G401 (cell line): ENCODE data around the gene ZNF91. TPM values are rescaled to one million over a fixed set of nuclear protein-coding genes. Genes with fewer than 3 reads are reported as not detected.
"Not testable (repeated sequence)": the region's sequence is repeated elsewhere in the genome, so short reads cannot be mapped to it uniquely, and the experiment has no call there.

Experiments used
- DNase-seq: peaks from one replicate; pipeline ENCODE4 v3.0.0-alpha.2; 2015; ENCODE audit warnings: low spot score
- in situ Hi-C: cut with HindIII; loops from 2 replicates; pipeline ENCODE4 v1.10.0; 2016; ENCODE audit warnings: low sequenced_read_pairs, mixed read lengths
- total RNA-seq: library from RNA; depleted of rRNA; stranded (reverse); fragments of >200 nt; shearing (Covaris generic); gene quantifications from 2 replicates; pipeline ENCODE4 v1.2.3, GENCODE V29; 2014; rRNA removed

Gene ZNF91
- total RNA-seq, result 26.4 and 30.2 TPM in 2 replicates

GRCh38 chr19:23395041-23395721 lies at the start of gene ZNF91:
Gene ZNF91 (minus strand): TSS chr19:23395471. CDS start chr19:23395354, 117 bp downstream.
- DNase-seq, result peak; percentile 100
- in situ Hi-C loops, result no loop called here

GRCh38 chr19:23440791-23441190 lies 45.5 kb upstream of the ZNF91 start:
- no peak for DNase-seq
- in situ Hi-C loops, result no loop called here

- in situ Hi-C loops, result no loop called here
- DNase-seq, result no peak
Observed at GRCh38 chr19:23440207-23440606, 44.9 kb upstream of the ZNF91 start.

- no peak for DNase-seq
- in situ Hi-C loops, result no loop called here
Observed at GRCh38 chr19:23439623-23440022, 44.4 kb upstream of the ZNF91 start.

- in situ Hi-C loops, result no loop called here
- no peak for DNase-seq
Observed at GRCh38 chr19:23437901-23438300, 42.6 kb upstream of the ZNF91 start.

- DNase-seq, result no peak
- in situ Hi-C loops, result no loop called here
Observed at GRCh38 chr19:23436944-23437343, 41.7 kb upstream of the ZNF91 start.

- no peak for DNase-seq
- in situ Hi-C loops, result no loop called here
Observed at GRCh38 chr19:23436318-23436717, 41.0 kb upstream of the ZNF91 start.

- DNase-seq, result no peak
- in situ Hi-C loops, result no loop called here
Observed at GRCh38 chr19:23420824-23421223, 25.6 kb upstream of the ZNF91 start.

- in situ Hi-C loops, DNase-seq: not testable (repeated sequence)
Observed at GRCh38 chr19:23419261-23419660, 24.0 kb upstream of the ZNF91 start.

GRCh38 chr19:23415561-23416191 lies 20.4 kb upstream of the ZNF91 start:
- DNase-seq, result peak; percentile 62
- in situ Hi-C loops, result no loop called here

- no peak for DNase-seq
- in situ Hi-C loops, result no loop called here
Observed at GRCh38 chr19:23415034-23415433, 19.8 kb upstream of the ZNF91 start.

GRCh38 chr19:23410155-23410554 lies 14.9 kb upstream of the ZNF91 start:
- in situ Hi-C loops, result no loop called here
- DNase-seq, result no peak

- in situ Hi-C loops, result no loop called here
- DNase-seq, result peak; percentile 93
Observed at GRCh38 chr19:23409392-23410048, 14.2 kb upstream of the ZNF91 start.

GRCh38 chr19:23407616-23408133 lies 12.4 kb upstream of the ZNF91 start:
- no peak for DNase-seq
- in situ Hi-C loops, result no loop called here

- in situ Hi-C loops, result no loop called here
- no peak for DNase-seq
Observed at GRCh38 chr19:23406721-23407120, 11.4 kb upstream of the ZNF91 start.

GRCh38 chr19:23406091-23406490 lies 10.8 kb upstream of the ZNF91 start:
- in situ Hi-C loops, result no loop called here
- DNase-seq, result no peak

GRCh38 chr19:23404676-23405075 lies 9.4 kb upstream of the ZNF91 start:
- DNase-seq, result no peak
- in situ Hi-C loops, result no loop called here

- in situ Hi-C loops, result no loop called here
Observed at GRCh38 chr19:23403581-23404324, 8.5 kb upstream of the ZNF91 start.

GRCh38 chr19:23403052-23403451 lies 7.8 kb upstream of the ZNF91 start:
- DNase-seq, result no peak
- in situ Hi-C loops, result no loop called here

More at GRCh38 chr19:23403581-23404324, 8.5 kb upstream of the ZNF91 start:
- DNase-seq, result no peak
